Right renal cortex interstitium (tissue), 3 donors: ENCODE measurements around the gene ID2. TPM values are rescaled to one million over a fixed set of nuclear protein-coding genes. Genes with fewer than 3 reads are reported as not detected.
"Not testable (repeated sequence)": the region's sequence is repeated elsewhere in the genome, so short reads cannot be mapped to it uniquely, and the experiment has no call there.

Experiments used
- DNase-seq, 3 donors: peaks; one replicate each; pipeline ENCODE4 v3.0.0-alpha.2; 2013; ENCODE audit warnings: low read depth in 3 of 3, low spot score in 2 of 3
- polyA plus RNA-seq, 3 donors: library from polyadenylated mRNA; unstranded; fragments of 120-200 nt; gene quantifications; one replicate each; pipeline ENCODE4 v1.2.1, GENCODE V29; 2013; ENCODE audit not compliant: insufficient read length in 3 of 3

ID2 gene
- polyA plus RNA-seq, 3 donors, result 297 to 325 (median 312) TPM

GRCh38 chr2:8725838-8726237 is 44.0 kb downstream of the ID2 start:
- no peak for DNase-seq

DNA sequence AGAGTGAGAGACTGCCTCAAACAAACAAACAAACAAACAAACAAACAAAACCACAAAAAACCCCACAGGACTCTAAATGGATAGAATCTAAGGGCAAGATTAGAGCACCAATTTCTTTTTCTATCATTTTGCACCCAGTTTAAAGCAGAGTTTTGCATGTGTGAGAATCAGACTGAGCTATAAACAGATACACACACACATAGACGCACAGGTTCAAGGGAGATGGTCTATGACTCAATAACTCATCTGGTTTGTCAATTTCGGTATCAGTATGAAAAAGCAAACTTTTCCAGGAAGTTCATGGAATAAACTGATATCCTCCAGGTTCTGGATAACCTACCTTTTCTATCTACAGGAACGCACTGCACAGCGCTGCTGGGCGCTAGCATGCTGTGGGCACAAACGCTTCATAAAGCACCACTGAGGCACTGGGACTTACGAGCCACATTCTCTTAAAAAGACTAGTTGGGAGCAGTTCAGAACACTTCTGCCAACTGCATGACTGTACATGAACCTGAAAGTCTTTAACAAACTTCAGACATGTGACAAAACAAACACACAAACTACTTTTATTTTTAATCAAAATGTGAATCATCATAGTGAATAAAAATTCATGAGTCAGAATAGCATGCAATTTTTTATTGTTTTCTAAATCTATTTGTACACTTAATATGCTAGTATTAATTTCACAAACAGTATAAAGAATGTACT is 46.6 kb downstream of the ID2 start:
- DNase-seq, result no peak

DNA sequence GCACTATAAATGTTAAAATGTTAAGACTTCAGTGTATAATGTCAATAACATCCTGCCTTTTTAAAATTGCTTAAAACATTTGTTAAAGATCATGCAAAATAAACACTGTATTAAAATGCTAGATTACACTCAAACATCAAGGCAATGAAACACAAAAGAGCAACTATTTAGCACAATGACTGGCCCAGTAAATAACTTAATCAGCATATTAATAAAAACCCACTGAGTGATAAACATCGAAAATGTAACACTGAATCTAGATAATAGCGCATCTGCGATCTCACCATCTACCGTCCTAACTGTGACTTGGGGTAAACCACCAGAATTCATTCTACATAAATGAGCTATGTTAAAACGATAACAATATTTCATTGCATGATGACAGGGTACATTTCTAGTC is 47.2 kb downstream of the ID2 start:
- not testable (repeated sequence) for DNase-seq

GRCh38 chr2:8729939-8730338 is 48.1 kb downstream of the ID2 start:
- DNase-seq, result no peak

DNA sequence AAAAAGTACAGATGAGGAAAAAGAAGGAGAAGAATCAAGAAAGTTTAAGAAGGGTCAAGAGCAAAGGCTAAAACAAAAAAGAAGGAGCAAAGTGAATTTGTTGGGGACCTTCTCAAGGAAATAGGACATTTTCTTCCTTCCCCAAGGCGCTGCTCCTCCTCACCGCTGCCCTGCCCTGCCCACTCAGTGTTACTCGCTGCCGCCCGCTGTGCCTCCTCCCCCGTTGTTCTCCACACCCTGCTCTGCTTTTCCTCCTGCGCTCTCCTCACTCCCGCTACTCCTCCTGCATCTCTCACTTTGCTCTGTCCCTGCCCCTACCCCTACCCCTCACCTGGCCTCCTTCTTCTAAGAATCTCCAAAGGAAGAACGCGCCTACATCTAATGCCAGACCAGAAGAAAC is 50.7 kb downstream of the ID2 start:
- no peak for DNase-seq

Other genes starting within 250 kb of the ID2 start
- gene KIDINS220, start 155.6 kb downstream of the ID2 start, polyA plus RNA-seq, result 100 to 1,000 TPM in 1 of 3 donors, 10 to 100 TPM in 2; 84.2 to 101 (median 94.5) TPM